BLaER1 treated with 17β-estradiol and CSF1 and Interleukin-3, amounts not matched to agents 10 nM and 100 nM (cell line): ENCODE data around the gene UNC13D.
"Not testable (repeated sequence)": the region's sequence is repeated elsewhere in the genome, so short reads cannot be mapped to it uniquely, and the experiment has no call there.

Experiments
- H3K27ac ChIP-seq, 11 experiments: shearing (Covaris generic); formaldehyde crosslinking; 2 replicates each; pipeline ENCODE4 v1.8.1; 2022
- H3K27me3 ChIP-seq, 11 experiments: shearing (Covaris generic); formaldehyde crosslinking; 2 replicates each; pipeline ENCODE4 v1.8.1; 2022
- H3K36me3 ChIP-seq, 11 experiments: shearing (Covaris generic); formaldehyde crosslinking; 2 replicates each; pipeline ENCODE4 v1.8.1; 2022
- H3K4me1 ChIP-seq, 10 experiments: shearing (Covaris generic); formaldehyde crosslinking; 2 replicates each; pipeline ENCODE4 v1.8.1; 2022
- H3K4me2 ChIP-seq, 11 experiments: shearing (Covaris generic); formaldehyde crosslinking; 2 replicates each; pipeline ENCODE4 v1.8.1; 2022
- H3K4me3 ChIP-seq, 10 experiments: shearing (Covaris generic); formaldehyde crosslinking; 2 replicates each; pipeline ENCODE4 v1.8.1; 2022
- H3K9ac ChIP-seq, 11 experiments: shearing (Covaris generic); formaldehyde crosslinking; 2 replicates each; pipeline ENCODE4 v1.8.1; 2022
- H3K9me3 ChIP-seq, 11 experiments: shearing (Covaris generic); formaldehyde crosslinking; replicated peaks in 1 of 11; 2 replicates each; pipeline ENCODE4 v1.8.1; 2022
- H4K20me1 ChIP-seq, 11 experiments: shearing (Covaris generic); formaldehyde crosslinking; 2 replicates each; pipeline ENCODE4 v1.8.1; 2022
- Cebpa-rat ChIP-seq, 11 experiments: shearing (Covaris generic); IDR thresholded peaks; 2 replicates each; pipeline ENCODE4 v1.8.1; 2022

UNC13D gene

GRCh38 chr17:75784473-75785015 lies 59.7 kb downstream of the UNC13D start, which contains the start of gene UNK:
Gene UNK (plus strand): TSS chr17:75784806. CDS start chr17:75784881, 75 bp downstream.
- peaks cover 0 to 22% (median 12%) of the 10 kb centered on the region in 11 experiments; a peak in 10 of 22 replicates for H3K36me3 ChIP-seq
- peak within 1 kb of the TSS; percentile 96 to 100 (median 99) for H3K27ac ChIP-seq
- no peaks in the 10 kb centered on the region for H3K9me3 ChIP-seq
- H3K4me3 ChIP-seq = peak within 1 kb of the TSS; percentile 55 to 78 (median 70)
- peak within 1 kb of the TSS; percentile 94 to 100 (median 97) for H3K4me2 ChIP-seq
- H3K4me1 ChIP-seq = peaks cover 51 to 79% (median 60%) of the 10 kb centered on the region in 10 experiments
- H3K27me3 ChIP-seq = no peaks in the 10 kb centered on the region
- H3K9ac ChIP-seq = peak within 1 kb of the TSS; percentile 91 to 100 (median 98)
- peaks cover 0 to 9% (median 0%) of the 10 kb centered on the region in 11 experiments; a peak in 5 of 22 replicates for H4K20me1 ChIP-seq
- TF ChIP-seq Cebpa-rat (IDR thresholded peaks at IDR 0.05) = no peak

- no peak for TF ChIP-seq Cebpa-rat (IDR thresholded peaks at IDR 0.05)
Measured at GRCh38 chr17:75783803-75784472, 60.3 kb downstream of the UNC13D start.

GRCh38 chr17:75783069-75783783 lies 61.0 kb downstream of the UNC13D start:
- Histone ChIP-seq H3K4me3 (peak overlapping the region in 9 of 10 experiments; percentile 55 to 78 (median 70); a peak in 15 of 20 replicates), H3K4me1 (peaks cover 51 to 71% (median 60%) of the 10 kb centered on the region in 10 experiments), H3K4me2 (peak overlapping the region; percentile 94 to 100 (median 97)), H3K27me3 (no peaks in the 10 kb centered on the region), H3K36me3 (peaks cover 9 to 26% (median 15%) of the 10 kb centered on the region in 11 experiments), H3K9ac (peak overlapping the region; percentile 91 to 100 (median 98)), H4K20me1 (peaks cover 12 to 13% (median 13%) of the 10 kb centered on the region in 11 experiments), H3K27ac (peak overlapping the region; percentile 96 to 100 (median 99)), H3K9me3 (peaks cover 0 to 8% (median 6%) of the 10 kb centered on the region in 11 experiments; a peak in 7 of 22 replicates)
- TF ChIP-seq Cebpa-rat (IDR thresholded peaks at IDR 0.05) = no peak; a peak in 1 of 22 replicates

More at GRCh38 chr17:75783803-75784472, 60.3 kb downstream of the UNC13D start:
- H3K4me3 ChIP-seq = peak overlapping the region; percentile 55 to 78 (median 70)
- peak overlapping the region; percentile 94 to 100 (median 97) for H3K4me2 ChIP-seq
- peak overlapping the region; percentile 96 to 100 (median 99) for H3K27ac ChIP-seq
- no peaks in the 10 kb centered on the region for H3K27me3 ChIP-seq
- H3K4me1 ChIP-seq = peaks cover 51 to 78% (median 60%) of the 10 kb centered on the region in 10 experiments
- peak overlapping the region; percentile 91 to 100 (median 98) for H3K9ac ChIP-seq
- H3K36me3 ChIP-seq = peaks cover 2 to 22% (median 14%) of the 10 kb centered on the region in 11 experiments
- H3K9me3 ChIP-seq = peaks cover 0 to 1% (median under 1%) of the 10 kb centered on the region in 11 experiments; a peak in 6 of 22 replicates
- peaks cover 5 to 12% (median 6%) of the 10 kb centered on the region in 11 experiments for H4K20me1 ChIP-seq

- Histone ChIP-seq H3K27ac (peak overlapping the region in 7 of 11 experiments; percentile 1 to 99 (median 53); a peak in 11 of 22 replicates), H4K20me1 (peaks cover 42 to 43% (median 43%) of the 10 kb centered on the region in 11 experiments), H3K4me2 (peak overlapping the region in 7 of 11 experiments; percentile 14 to 59 (median 30); a peak in 6 of 22 replicates), H3K4me1 (peaks cover 46 to 64% (median 55%) of the 10 kb centered on the region in 10 experiments), H3K36me3 (peaks cover 38 to 40% (median 39%) of the 10 kb centered on the region in 11 experiments), H3K9me3 (peaks cover 0 to 8% (median 6%) of the 10 kb centered on the region in 11 experiments; a peak in 7 of 22 replicates), H3K4me3 (peak overlapping the region in 2 of 10 experiments; percentile 40 to 97; a peak in 3 of 20 replicates), H3K27me3 (no peaks in the 10 kb centered on the region), H3K9ac (peak overlapping the region in 1 of 11 experiments; percentile 99; a peak in 1 of 22 replicates)
- TF ChIP-seq Cebpa-rat (IDR thresholded peaks at IDR 0.05) = no peak
Measured at GRCh38 chr17:75779987-75780889, 64.0 kb downstream of the UNC13D start.

GRCh38 chr17:75779250-75779986 lies 64.8 kb downstream of the UNC13D start:
- Histone ChIP-seq H3K4me1 (peaks cover 51 to 65% (median 58%) of the 10 kb centered on the region in 10 experiments), H3K27ac (peak overlapping the region; percentile 98 to 100 (median 99)), H3K4me2 (peak overlapping the region in 9 of 11 experiments; percentile 77 to 98 (median 91); a peak in 13 of 22 replicates), H3K36me3 (peaks cover 40 to 48% (median 47%) of the 10 kb centered on the region in 11 experiments), H3K9me3 (peaks cover 0 to 8% (median 6%) of the 10 kb centered on the region in 11 experiments; a peak in 7 of 22 replicates), H4K20me1 (peaks cover 50 to 51% (median 51%) of the 10 kb centered on the region in 11 experiments), H3K4me3 (peak overlapping the region; percentile 87 to 99 (median 96)), H3K27me3 (no peaks in the 10 kb centered on the region), H3K9ac (peak overlapping the region; percentile 98 to 100 (median 100))
- TF ChIP-seq Cebpa-rat (IDR thresholded peaks at IDR 0.05) = no peak

- Histone ChIP-seq H3K4me2 (peak overlapping the region; percentile 77 to 98 (median 91)), H3K9ac (peak overlapping the region; percentile 98 to 100 (median 100)), H3K27me3 (no peaks in the 10 kb centered on the region), H3K4me1 (peaks cover 47 to 64% (median 54%) of the 10 kb centered on the region in 10 experiments), H3K27ac (peak overlapping the region; percentile 98 to 100 (median 99)), H3K36me3 (peaks cover 46 to 54% (median 51%) of the 10 kb centered on the region in 11 experiments), H4K20me1 (peaks cover 54 to 57% (median 56%) of the 10 kb centered on the region in 11 experiments), H3K4me3 (peak overlapping the region; percentile 87 to 99 (median 96)), H3K9me3 (peaks cover 0 to 8% (median 6%) of the 10 kb centered on the region in 11 experiments; a peak in 7 of 22 replicates)
- TF ChIP-seq Cebpa-rat (IDR thresholded peaks at IDR 0.05) = no peak
Measured at GRCh38 chr17:75778861-75779249, 65.3 kb downstream of the UNC13D start.

GRCh38 chr17:75778066-75778860 lies 65.9 kb downstream of the UNC13D start:
- peak overlapping the region; percentile 77 to 98 (median 91) for H3K4me2 ChIP-seq
- H4K20me1 ChIP-seq = peaks cover 54 to 63% (median 62%) of the 10 kb centered on the region in 11 experiments
- peak overlapping the region; percentile 98 to 100 (median 99) for H3K27ac ChIP-seq
- H3K27me3 ChIP-seq, H3K9me3 ChIP-seq: not testable (repeated sequence)
- peaks cover 42 to 62% (median 50%) of the 10 kb centered on the region in 10 experiments for H3K4me1 ChIP-seq
- peaks cover 46 to 57% (median 51%) of the 10 kb centered on the region in 11 experiments for H3K36me3 ChIP-seq
- H3K4me3 ChIP-seq = peak overlapping the region; percentile 87 to 99 (median 96)
- H3K9ac ChIP-seq = peak overlapping the region; percentile 98 to 100 (median 100)
